Measurements from ENCODE around the gene NF1.
"Not testable (repeated sequence)": the region's sequence is repeated elsewhere in the genome, so short reads cannot be mapped to it uniquely, and the experiment has no call there.

NF1 gene

GRCh38 chr17:31176143-31176542 is 81.4 kb downstream of the NF1 start:
- not testable (repeated sequence) for DNase-seq

DNA sequence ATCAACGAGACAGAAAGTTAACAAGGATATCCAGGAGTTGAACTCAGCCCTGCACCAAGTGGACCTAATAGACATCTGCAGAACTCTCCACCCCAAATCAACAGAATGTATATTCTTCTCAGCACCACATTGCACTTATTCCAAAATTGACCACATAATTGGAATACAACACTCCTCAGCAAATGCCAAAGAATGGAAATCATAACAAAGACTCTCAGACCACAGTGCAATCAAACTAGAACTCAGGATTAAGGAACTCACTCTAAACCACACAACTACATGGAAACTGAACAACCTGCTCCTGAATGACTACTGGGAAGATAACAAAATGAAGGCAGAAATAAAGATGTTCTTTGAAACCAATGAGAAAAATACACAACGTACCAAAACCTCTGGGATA is 84.2 kb downstream of the NF1 start:
- not testable (repeated sequence) for DNase-seq

- no peak for DNase-seq
These were observed 100.5 kb downstream of the NF1 start for GRCh38 chr17:31195305-31195704.

GRCh38 chr17:31198026-31198425 is 103.2 kb downstream of the NF1 start:
- DNase-seq: no peak

- not testable (repeated sequence) for DNase-seq
These were observed 103.9 kb downstream of the NF1 start for GRCh38 chr17:31198666-31199065.

GRCh38 chr17:31200287-31200686 is 105.5 kb downstream of the NF1 start:
- no peak for DNase-seq

DNA sequence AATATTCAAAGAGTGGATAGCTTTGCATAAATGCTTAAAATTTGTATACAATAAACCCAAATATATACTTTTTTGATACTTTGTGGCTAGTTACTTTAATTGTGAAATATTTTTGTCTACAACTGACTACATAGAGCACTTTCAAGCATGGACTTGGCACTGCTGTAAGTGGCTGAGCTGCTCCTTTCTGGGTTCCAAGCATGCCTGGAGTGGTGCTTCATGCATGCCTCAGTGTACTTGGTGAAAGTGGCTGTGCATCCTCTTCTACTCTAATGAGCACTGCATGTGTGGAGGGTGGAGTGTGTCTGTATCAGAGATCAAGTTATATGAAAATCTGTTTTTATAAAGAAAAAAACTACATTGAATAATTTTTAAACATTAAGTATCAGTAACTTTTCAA is 108.2 kb downstream of the NF1 start:
- no peak for DNase-seq

DNA sequence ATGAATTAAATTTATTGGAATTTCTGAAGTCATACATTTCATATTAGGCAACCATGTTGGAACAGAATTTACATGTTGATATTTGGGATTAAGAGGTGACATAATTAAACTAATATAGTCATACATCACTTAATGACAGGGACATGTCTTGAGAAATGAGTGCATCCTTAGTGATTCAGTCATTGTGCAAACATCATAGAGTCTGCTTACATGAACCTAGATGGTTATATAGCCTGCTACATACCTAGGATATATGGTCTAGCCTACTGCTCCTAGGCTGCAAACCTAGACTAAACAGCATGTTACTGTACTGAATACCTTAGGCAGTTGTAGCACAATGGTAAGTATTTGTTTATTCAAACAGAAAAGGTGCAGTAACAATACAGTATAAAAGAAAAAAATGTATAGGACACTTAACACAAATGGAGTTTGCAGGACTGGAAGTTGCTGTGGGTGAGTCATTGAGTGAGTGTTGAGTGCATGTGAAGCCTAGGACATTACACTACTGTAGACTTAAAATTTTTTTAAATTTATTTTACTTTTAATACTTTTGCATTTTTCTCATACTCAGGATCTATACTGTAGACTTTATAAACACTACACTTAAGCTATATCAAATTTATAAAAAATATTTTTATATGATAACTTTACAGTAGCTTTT is 116.7 kb downstream of the NF1 start:
- no peak for DNase-seq

GRCh38 chr17:31216031-31216751 is 121.4 kb downstream of the NF1 start:
- peak in 1 of 56 donors; percentile 45 for DNase-seq

- DNase-seq: no peak
These were observed 129.6 kb downstream of the NF1 start for GRCh38 chr17:31224366-31224765.

DNA sequence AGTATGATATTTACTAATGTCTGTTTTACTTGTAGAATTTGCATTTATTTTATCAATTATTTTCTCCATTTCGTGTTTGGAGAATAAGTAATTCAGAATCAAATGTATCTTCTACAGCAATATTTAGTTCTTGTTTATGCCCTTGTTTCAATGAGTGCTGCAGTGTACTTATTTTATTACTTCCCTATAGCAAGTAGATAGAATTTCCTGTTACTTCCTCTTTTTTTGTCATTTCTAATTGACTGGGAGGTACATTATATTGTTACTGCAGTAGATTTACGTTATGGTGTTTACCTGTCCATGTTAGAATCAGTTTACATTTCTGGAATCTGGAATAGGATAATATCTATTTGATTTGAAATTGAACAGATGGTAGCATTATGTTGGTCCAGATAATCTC is 131.1 kb downstream of the NF1 start:
- no peak for DNase-seq

DNA sequence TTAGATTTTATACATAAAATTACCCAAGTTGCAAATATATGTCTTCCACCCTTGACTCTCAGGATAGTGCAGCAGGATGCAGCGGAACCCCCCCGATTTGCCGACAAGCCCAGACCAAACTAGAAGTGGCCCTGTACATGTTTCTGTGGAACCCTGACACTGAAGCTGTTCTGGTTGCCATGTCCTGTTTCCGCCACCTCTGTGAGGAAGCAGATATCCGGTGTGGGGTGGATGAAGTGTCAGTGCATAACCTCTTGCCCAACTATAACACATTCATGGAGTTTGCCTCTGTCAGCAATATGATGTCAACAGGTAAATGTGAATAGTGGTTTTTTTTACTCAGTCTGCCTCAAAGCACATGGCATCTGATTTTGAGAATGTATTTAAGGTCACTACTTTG is 131.6 kb downstream of the NF1 start:
- no peak for DNase-seq

DNA sequence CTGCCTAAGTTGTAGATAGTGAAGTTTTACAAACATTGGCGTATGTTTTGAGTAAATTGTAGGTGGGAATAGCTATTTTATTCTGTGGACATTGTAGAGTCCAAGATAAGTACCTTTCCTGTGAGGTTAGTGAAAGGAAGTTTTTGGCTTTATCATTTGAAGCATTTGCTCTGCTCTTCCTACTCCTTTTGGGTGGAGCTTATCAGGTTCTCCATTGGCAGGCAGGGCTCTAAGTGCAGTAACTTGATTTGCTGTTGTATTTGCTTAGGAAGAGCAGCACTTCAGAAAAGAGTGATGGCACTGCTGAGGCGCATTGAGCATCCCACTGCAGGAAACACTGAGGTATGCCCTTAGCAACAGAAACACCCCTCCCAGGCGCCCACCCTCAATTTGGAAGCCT is 132.2 kb downstream of the NF1 start:
- DNase-seq: no peak

GRCh38 chr17:31231852-31232251 is 137.1 kb downstream of the NF1 start:
- no peak for DNase-seq

DNA sequence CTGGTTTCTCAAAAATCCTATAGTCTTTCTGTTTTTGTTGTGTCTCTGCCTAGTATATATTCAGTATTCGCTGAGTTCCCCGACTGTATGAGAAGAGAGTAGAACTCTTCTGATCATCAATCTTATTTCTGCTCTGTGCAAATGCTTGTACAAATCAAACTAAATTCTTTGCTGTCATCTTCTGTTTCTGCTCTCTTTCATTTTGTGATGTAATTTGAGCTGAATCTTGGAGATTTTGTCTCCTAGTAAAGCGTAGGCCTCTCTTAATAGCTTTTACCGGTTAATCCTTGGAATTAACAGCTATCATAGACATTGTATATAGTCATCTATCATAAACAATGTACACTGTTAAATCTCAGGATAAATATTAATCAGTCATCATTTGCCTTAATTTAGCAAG is 140.3 kb downstream of the NF1 start:
- DNase-seq: no peak

- DNase-seq: no peak
These were observed 141.4 kb downstream of the NF1 start for GRCh38 chr17:31236137-31236536.

- DNase-seq: no peak
These were observed 141.9 kb downstream of the NF1 start for GRCh38 chr17:31236712-31237111.

DNA sequence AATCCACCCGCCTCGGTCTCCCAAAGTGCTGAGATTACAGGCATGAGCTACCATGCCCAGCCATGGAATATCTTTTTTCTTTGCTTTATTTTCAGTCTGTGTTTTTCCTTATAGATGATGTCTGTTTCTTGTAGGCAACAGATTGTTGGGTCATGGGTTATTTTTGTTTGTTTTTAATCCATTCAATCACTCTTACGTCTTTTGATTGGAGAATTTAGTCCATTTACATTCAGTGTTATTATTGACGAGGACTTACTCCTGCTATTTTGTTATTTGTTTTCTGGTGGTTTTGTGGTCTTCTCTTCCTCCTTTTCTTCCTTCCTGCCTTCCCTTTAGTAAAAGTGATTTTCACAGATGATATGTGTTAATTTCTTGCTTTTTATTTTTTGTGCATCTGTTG is 146.3 kb downstream of the NF1 start:
- DNase-seq: no peak

DNA sequence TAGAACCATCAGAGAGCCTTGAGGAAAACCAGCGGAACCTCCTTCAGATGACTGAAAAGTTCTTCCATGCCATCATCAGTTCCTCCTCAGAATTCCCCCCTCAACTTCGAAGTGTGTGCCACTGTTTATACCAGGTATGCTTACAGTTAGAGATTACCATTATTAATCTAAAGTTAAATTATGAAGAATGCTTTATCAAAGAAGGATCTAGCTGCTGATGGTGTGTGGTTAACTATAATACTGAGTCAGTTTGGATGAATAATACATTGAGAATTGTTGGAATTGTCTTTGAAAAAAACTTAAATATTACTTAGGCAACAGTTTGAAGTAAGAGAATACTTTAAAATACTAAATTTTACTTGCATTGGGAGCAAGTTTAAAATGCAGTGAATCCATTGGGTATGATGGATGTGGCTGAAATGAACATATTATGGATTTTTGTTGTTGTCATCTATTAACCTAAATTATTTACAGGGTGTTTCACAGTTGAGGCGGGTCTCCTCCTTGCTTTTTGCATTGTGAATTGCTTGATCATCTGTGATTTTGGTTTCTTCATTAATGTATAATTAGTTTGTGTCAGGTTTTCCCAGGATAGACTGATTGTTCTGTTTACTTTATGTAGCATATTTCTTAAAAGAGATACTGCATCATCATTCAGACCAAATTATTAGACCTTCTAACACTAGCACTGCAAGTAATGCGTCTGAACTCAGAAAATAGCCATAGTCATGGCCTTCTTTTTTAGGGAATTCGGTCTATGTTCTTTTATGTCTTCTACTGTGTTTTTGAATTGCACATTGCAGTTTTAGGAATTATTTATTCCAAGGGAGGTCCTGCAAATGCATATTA is 154.4 kb downstream of the NF1 start:
- DNase-seq: no peak

- DNase-seq: no peak
These were observed 155.0 kb downstream of the NF1 start for GRCh38 chr17:31249835-31250141.

DNA sequence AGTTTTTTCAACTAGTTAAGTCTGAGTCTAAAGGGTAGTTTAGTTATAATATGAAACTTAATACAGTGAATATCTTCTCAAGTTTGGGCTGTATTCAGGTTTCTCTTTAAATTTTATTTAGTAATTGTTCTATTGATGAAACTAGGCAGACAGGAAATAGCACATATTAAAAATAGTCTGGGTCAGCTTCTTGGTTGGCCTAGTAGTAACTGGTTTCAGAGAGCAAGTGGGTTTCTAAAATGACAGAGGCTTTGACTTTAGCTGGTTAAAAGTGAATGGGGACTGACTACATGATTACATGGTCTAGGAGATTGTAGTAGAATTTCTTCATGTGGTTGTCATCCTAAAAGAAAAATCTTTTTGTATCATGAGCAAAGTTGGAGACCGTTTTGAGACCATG is 155.5 kb downstream of the NF1 start:
- DNase-seq: no peak

GRCh38 chr17:31251105-31251969 is 156.6 kb downstream of the NF1 start:
- no peak for DNase-seq

All from amygdala (tissue), 56 donors.